ENCODE results near the gene TAS2R10. TPM values are rescaled to one million over a fixed set of nuclear protein-coding genes. Genes with fewer than 3 reads are reported as not detected.

TAS2R10 gene
- total and polyA plus RNA-seq, 2 donors (not counting 1 experiment from before 2014, with no cell fraction given), result 0.27 TPM; not detected in 1

DNA sequence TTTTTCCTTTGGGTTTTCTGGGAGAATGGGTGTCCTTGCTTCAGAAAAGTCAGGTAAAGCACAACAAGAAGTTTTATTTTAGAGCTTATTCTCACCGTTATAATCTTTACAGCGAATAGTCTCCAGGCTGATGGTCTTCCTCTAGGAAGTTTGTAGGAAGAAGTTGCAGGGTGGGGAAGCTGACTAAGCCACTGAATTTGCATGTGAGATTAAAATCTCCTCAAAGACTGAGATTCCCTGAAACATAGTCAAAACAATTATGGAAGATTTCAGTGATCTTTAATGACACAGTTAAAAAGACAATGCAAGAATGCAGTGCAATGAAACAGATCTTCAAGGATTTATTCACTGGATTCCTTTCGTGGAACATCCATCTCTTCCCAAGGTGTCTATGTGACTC, 1.2 kb downstream of the TAS2R10 start:
- Histone ChIP-seq H3K4me2 (replicated peaks; ENCODE audit: low read depth, low read length, poor library complexity, severe bottlenecking) (no peak overlapping the region), H3K4me1 (ENCODE audit: control insufficient read depth in 2 of 2, insufficient read depth in 2 of 2, low read length in 2 of 2) (no peaks in the 10 kb centered on the region), H2AFZ (ENCODE audit: insufficient read depth, low read depth, low read length, poor library complexity, severe bottlenecking) (no peak overlapping the region), H4K20me1 (ENCODE audit: control insufficient read depth, insufficient read depth, low read length, poor library complexity, severe bottlenecking) (no peaks in the 10 kb centered on the region), H3K36me3 (replicated peaks in 1 of 2; ENCODE audit: control extremely low read depth in 1 of 2, control insufficient read depth in 1 of 2, extremely low read depth in 1 of 2, insufficient read depth in 2 of 2, low read length in 1 of 2) (no peaks in the 10 kb centered on the region), H3K79me2 (ENCODE audit: control insufficient read depth, insufficient read depth, low read length) (no peaks in the 10 kb centered on the region), H3K27ac (ENCODE audit: low read length in 2 of 2) (no peak overlapping the region), H3K9me3 (ENCODE audit: control extremely low read depth in 1 of 3, control insufficient read depth in 2 of 3, insufficient read depth in 1 of 3, low read length in 2 of 3) (no peaks in the 10 kb centered on the region), H3K27me3 (replicated peaks in 1 of 4; ENCODE audit: control extremely low read depth in 1 of 4, control insufficient read depth in 3 of 4, insufficient read depth in 4 of 4, low read length in 3 of 4) (no peaks in the 10 kb centered on the region), H3K4me3 (ENCODE audit: control extremely low read depth in 1 of 5, extremely low read depth in 1 of 5, insufficient read depth in 1 of 5, low read depth in 2 of 5, low read length in 4 of 5) (no peak overlapping the region), H3K9ac (ENCODE audit: low read length) (no peak overlapping the region)
- intact Hi-C loops (cut with micrococcal nuclease), result no loop called here
- no peak for ATAC-seq (ENCODE audit: low read depth)
- no peak for DNase-seq
- Mint-ChIP-seq H3K27ac (no peak overlapping the region), H3K4me1 (no peaks in the 10 kb centered on the region), H3K4me3 (no peak overlapping the region), H3K9me3 (ENCODE audit: insufficient read depth) (no peaks in the 10 kb centered on the region), H3K27me3 (no peaks in the 10 kb centered on the region)
- 80% methylated on average over 1 of the region's 3 CpGs for WGBS (ENCODE audit: insufficient coverage)
- ChIA-PET POLR2A (no interaction called here), CTCF (no interaction called here)
- no peak for TF ChIP-seq EZH2 (IDR thresholded peaks at IDR 0.05; ENCODE audit: borderline replicate concordance, insufficient read depth, low read depth, low read length, poor library complexity, severe bottlenecking)
- TF ChIP-seq CTCF (IDR thresholded peaks at IDR 0.05), result no peak

- Histone ChIP-seq H4K20me1 (ENCODE audit: control insufficient read depth, insufficient read depth, low read length, poor library complexity, severe bottlenecking) (no peaks in the 10 kb centered on the region), H3K27me3 (replicated peaks in 1 of 4; ENCODE audit: control extremely low read depth in 1 of 4, control insufficient read depth in 3 of 4, insufficient read depth in 4 of 4, low read length in 3 of 4) (no peaks in the 10 kb centered on the region), H3K27ac (ENCODE audit: low read length in 2 of 2) (no peak overlapping the region), H3K4me3 (ENCODE audit: control extremely low read depth in 1 of 5, extremely low read depth in 1 of 5, insufficient read depth in 1 of 5, low read depth in 2 of 5, low read length in 4 of 5) (no peak overlapping the region), H3K9me3 (ENCODE audit: control extremely low read depth in 1 of 3, control insufficient read depth in 2 of 3, insufficient read depth in 1 of 3, low read length in 2 of 3) (no peaks in the 10 kb centered on the region), H3K79me2 (ENCODE audit: control insufficient read depth, insufficient read depth, low read length) (no peaks in the 10 kb centered on the region), H3K4me2 (replicated peaks; ENCODE audit: low read depth, low read length, poor library complexity, severe bottlenecking) (no peak overlapping the region), H3K4me1 (ENCODE audit: control insufficient read depth in 2 of 2, insufficient read depth in 2 of 2, low read length in 2 of 2) (no peaks in the 10 kb centered on the region), H3K9ac (ENCODE audit: low read length) (no peak overlapping the region), H2AFZ (ENCODE audit: insufficient read depth, low read depth, low read length, poor library complexity, severe bottlenecking) (no peak overlapping the region), H3K36me3 (replicated peaks in 1 of 2; ENCODE audit: control extremely low read depth in 1 of 2, control insufficient read depth in 1 of 2, extremely low read depth in 1 of 2, insufficient read depth in 2 of 2, low read length in 1 of 2) (no peaks in the 10 kb centered on the region)
- Mint-ChIP-seq H3K4me3 (no peak overlapping the region), H3K27me3 (peaks cover 13% of the 10 kb centered on the region), H3K9me3 (ENCODE audit: insufficient read depth) (no peaks in the 10 kb centered on the region), H3K27ac (no peak overlapping the region), H3K4me1 (no peaks in the 10 kb centered on the region)
- no peak for TF ChIP-seq EZH2 (IDR thresholded peaks at IDR 0.05; ENCODE audit: borderline replicate concordance, insufficient read depth, low read depth, low read length, poor library complexity, severe bottlenecking)
- CTCF ChIA-PET, result no interaction called here
- intact Hi-C loops (cut with micrococcal nuclease), result loop anchor here (2.0 kb wide), 1 partner anchor 69 kb away; no protein-coding TSS in a partner anchor
- no CpG with 5 or more reads among the region's 3 CpGs for WGBS (ENCODE audit: insufficient coverage)
- DNase-seq (no peak), ATAC-seq (ENCODE audit: low read depth) (no peak)
- POLR2A ChIA-PET, result no interaction called here
Measured at GRCh38 chr12:10811883-10812536, 14.1 kb downstream of the TAS2R10 start.

All from B cell (primary cell).